NCI-H748 (cell line): ENCODE measurements around the gene EXOC4.
"Not testable (repeated sequence)": the region's sequence is repeated elsewhere in the genome, so short reads cannot be mapped to it uniquely, and the experiment has no call there.

ENCODE experiments used
- DNase-seq: peaks from one replicate; lab custom pipeline; 2025; ENCODE audit not compliant: unreplicated experiment; lab: John Stamatoyannopoulos, UW

The EXOC4 gene

DNA sequence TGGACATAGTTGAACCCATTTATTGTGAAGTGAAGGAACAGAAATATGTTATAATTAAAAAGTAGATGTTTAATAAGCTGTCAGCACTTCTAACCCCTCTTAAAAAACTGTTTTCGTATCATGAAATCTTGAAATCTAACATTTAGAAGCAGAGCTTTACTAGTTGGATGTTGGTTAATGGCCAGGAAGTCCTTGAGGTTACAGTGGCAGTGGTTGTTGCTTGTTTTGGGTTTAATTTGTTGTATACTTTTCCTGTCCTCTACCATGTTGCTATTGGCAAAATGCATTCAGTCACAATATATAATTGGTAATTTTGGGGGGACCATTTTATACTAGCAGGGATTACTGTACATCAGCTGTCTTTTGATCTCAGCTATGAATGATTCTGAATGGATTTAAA, 60.7 kb downstream of the EXOC4 start:
- DNase-seq = no peak

DNA sequence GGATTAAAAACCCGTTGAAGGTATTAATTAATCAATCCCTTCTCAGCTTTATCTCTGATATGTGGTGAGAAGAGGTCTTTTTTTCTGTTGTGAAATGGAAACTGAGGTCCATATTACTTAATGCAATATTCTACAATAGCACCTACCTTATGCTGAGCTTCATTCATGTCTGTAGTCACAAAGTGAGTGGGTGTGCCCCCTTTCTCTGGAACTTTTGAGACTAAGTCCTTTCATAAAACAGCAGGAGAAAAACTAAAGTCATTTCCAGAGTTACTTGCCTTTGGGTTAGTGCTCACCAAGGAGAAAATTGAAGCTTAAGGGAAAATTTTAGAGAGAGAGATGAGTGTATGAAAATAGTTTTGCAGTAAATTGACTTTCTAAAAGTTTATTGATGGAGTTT, 61.2 kb downstream of the EXOC4 start:
- no peak for DNase-seq

DNA sequence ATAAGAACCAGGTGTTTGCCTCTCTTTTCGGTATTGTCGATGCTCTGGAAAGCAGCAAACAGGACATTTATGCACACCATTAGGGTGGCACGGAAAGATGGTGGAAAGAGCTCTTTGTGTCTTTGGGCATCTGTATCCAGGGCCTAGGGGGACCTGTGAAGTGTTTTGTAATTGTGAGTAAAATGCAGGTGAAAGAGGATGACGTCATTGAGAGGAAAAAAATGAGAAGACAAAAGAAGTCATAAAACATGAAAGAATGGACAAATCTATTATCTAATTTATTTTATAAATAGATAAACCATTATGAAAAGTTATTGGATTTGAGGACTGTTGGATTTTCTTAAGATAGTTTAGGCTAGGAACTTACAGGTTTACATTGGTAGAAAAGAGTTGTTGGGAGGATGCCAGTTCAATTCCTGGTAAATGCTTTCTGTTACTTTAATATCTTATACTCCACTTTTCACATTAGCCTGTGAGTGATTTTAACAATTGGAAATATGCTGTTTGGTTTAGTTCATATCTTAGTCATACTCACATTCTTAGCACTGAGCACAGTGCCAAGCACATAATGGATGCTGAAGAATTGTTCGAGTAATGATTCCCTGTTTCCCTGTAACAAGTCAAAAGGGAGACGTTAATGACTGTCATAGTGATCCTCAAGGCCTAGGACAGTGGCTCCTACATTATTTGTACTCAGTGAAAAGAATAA, 62.6 kb downstream of the EXOC4 start:
- peak; percentile 7 for DNase-seq

DNA sequence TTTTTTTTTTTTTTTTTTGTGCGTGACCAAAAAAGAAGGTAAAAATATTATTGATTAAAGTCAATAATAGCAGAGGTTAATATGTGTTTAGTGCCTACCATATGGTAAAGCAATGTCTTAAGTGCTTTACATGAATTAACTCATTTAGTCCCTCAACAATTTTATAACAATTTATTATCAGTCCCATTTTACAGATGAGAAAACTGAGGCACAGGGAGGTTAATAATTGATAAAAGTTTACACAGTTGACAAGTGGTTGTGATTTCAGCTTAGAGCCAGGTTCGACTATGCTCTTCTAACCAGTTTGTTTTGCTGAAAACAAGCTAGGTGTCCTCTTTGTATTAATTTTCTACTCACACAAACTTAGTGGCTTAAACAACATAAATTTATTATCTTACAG, 67.0 kb downstream of the EXOC4 start:
- no peak for DNase-seq

DNA sequence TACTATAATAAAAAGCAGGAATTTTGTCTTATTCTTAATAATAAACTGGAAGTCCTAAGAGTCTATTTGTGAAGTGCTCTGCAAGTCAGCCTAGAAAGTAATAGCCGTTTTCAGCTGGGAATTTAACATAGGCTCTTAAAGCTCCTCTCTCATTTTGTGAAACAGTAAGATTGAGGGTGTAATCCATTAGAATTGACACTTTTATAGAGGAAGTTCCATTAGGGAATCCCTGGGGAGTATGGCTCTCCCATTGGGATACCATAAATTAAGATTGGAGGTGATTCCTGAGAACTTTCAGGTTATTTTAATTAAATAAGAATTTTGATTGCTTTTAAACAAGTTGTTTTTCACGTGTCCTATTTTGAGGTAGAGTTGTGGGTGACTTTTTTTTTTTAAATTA, 68.0 kb downstream of the EXOC4 start:
- DNase-seq = no peak

DNA sequence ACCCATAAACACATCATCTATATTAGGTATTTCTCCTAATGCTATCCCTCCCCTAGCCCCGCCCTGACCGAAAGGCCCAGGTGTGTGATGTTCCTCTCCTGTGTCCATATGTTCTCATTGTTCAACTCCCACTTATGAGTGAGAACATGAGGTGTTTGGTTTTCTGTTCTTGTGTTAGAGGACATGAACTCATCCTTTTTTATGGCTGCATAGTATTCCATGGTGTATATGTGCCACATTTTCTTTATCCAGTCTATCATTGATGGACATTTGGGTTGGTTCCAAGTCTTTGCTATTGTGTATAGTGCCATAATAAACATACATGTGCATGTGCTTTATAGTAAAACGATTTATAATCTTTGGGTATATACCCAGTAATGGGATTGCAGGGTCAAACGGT, 68.5 kb downstream of the EXOC4 start:
- not testable (repeated sequence) for DNase-seq

DNA sequence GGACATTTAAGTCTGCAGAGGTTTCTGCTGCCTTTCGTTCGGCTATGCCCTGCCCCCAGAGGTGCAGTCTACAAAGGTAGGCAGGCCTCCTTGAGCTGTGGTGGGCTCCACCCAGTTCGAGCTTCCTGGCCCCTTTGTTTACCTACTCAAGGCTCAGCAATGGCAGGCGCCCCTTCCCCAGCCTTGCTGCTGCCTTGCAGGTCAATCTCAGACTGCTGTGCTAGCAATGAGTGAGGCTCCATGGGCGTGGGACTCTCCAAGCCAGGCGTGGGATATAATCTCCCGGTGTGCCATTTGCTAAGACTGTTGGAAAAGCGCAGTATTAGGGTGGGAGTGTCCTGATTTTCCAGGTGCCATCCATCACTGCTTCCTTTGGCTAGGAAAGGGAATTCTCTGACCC, 73.9 kb downstream of the EXOC4 start:
- not testable (repeated sequence) for DNase-seq

DNA sequence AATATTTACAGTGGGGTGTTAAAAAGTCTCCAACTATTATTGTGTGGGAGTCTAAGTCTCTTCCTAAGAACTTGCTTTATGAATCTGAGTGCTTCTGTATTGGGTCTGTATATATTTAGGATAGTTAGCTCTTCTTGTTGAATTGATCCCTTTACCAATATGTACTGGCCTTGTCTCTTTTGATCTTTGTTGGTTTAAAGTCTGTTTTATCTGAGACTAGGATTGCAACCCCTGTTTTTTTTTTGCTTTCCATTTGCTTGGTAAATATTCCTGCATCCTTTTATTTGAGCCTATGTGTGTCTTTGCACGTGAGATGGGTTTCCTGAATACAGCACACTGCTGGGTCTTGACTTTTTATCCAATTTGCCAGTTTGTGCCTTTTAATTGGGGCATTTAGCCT, 75.1 kb downstream of the EXOC4 start:
- DNase-seq = not testable (repeated sequence)

DNA sequence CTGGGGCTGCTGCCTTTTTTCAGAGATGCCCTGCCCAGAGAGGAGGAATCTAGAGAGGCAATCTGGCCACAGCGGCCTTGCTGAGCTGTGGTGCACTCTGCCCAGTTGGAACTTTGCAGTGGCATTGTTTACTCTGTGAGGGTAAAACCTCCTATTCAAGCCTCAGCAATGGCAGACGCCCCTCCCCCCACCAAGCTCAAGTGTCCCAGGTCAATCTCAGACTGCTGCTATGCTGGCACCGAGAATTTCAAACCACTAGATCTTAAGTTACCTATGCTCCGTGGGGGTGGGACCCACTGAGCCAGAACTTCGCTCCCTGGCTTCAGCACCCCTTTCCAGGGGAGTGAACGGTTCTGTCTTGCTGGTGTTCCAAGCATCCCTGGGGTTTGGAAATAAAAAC, 77.2 kb downstream of the EXOC4 start:
- DNase-seq = no peak

DNA sequence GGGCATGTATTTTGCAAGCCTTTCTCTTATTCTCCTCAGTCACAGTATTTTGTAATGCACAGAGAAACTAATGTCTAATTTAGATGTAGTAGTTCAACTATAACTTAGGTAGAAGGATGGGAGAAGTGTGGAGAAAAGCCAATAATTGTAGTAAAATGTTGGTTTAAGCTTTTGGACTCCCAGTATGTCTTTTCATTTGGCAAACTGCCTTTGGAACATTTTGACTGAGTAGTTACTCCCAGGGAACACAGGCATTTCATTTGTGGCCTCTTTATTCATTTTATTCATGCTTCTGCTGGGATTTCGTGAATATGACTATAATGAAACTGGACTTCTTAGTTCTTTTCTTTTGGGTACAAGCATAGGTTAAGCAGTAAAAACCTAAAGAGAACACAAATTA, 79.0 kb downstream of the EXOC4 start:
- no peak for DNase-seq

DNA sequence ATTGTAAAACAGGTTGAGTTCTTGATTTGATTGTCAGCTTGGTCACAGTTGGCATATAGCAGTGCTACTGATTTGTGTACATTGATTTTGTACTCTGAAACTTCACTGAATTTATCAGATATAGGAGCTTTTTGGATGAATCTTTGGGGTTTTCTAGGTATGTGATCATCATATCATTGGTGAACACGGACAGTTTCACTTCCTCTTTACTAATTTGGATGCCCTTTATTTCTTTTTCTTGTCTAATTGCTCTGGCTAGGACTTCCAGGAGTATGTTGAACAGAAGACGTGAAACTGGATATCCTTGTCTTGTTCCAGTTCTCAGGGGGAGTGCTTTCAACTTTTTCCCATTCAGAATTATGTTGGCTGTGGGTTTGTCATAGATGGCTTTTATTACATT, 86.9 kb downstream of the EXOC4 start:
- DNase-seq = no peak

DNA sequence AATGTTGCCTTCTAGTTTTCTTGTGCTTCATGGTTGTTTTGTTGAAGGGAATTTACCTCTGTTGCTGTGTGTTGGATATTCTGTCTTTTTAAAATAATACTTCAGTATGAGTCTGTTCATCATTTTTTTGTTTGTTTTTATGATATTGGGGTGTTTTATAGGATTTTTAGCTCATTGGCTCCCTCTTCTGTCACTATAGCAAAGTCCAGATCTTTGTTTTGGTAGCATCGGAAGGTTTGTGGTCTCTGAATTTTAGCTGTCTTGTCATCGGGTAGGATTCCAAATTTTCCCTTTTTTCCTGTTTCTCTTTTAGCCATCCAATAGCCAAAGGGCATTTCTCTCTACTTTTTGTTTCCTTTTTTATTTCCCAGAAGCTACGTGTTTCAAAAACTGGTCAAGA, 91.4 kb downstream of the EXOC4 start:
- DNase-seq = no peak

DNA sequence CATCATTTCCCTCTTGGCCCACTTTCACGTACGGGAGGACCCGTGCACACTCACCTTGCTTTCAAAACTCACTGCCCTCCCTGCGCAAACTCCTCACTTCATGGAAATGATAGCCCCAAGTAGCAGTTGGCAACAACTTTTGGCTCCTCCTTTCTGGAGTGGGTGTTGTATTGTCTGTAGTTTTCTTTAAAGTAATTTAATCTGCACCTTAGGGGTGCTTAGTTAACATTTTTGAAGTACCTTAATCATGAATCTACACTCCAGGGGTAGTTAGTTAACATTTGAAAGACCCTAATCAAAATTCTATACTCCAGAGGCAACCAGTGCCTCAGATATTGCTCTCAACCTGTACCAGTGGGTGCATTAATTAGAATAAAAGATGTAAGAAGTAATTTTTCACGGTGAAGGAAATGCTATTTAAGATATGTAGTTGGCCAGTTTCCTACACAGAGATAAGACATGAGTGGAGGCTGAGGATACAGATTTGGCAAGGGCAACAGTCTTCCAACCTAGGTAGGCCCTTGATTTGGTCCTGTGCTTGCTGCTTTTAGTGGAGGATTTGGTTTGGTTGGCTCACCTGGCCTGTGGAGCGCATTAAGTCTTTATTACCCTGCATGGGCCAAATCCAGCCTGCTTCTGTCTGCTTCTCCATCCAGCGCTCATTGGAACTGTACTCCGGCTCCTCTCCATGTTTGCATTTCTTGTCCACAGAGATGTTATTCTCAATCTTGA, 93.0 kb downstream of the EXOC4 start:
- DNase-seq = no peak

DNA sequence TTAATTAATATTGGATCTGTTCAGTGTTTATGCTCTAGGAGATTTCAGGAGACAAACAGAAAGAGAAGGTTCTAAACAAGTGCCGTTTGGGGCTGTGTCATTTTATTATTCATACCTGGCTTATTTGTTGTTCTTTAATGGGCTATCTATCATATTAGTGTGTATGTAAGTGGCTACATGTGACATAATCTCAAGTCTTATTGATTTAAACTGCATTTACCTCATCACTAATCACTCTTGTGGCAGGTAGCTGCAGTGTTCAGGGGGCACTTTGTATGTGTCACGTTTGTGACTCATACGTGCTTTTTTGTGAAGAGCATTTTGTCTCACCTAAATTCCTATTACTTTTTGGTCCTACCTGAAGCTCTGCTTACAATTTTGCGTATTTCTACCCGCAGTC, 95.4 kb downstream of the EXOC4 start:
- DNase-seq = no peak

DNA sequence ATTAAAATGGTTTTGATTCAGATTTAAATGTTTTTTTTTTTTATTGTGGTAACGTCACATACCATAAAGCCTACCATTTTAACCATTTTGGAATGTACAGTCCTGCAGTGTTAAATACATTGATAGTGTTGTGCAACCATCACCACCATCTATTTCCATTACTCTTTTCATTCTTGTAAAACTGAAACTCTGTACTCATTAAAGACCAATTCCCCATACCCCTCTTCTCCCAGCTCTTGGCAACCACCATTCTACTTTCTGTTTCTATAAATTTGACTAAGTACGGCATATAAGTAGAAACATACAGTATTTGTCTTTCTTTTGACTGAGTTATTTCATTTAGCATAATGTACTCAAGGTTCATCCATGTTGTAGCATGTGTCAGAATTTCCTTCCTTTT, 96.2 kb downstream of the EXOC4 start:
- DNase-seq = no peak

DNA sequence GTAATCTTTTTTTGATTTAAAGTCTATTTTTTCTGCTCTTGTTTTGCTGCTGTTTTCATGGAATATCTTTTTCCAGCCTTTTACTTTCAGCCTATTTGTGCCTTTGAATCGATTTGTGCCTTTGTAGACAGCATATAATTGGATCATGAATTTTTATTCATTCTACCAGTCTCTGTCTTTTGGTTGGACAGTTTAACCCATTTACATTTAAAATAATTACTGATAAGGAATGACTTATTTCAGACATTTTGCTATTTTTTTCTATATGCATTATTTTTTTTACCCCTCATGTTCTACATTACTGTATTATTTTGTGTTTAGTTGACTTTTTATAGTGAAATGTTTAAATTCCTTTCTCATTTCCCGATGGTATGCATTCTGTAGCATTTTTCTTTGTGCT, 99.6 kb downstream of the EXOC4 start:
- DNase-seq = no peak

DNA sequence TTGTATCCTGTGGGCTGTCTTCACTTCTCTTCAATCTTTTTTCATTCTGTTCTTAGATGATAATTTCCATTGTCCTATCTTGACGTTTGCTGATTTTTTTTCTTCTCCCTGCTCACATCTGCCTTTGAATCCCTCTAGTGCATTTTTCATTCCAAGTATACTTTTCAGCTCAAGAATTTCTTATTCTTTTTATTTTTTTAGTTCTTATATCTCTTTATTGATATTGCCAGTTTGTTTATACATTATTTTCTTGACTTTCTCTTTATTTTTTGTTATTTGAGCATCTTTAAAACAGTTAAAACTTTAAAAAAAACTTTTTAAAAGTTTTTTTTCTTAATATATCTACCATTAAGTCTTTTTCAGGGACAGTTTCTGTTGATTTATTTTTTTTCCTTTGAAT, 100.9 kb downstream of the EXOC4 start:
- DNase-seq = no peak

DNA sequence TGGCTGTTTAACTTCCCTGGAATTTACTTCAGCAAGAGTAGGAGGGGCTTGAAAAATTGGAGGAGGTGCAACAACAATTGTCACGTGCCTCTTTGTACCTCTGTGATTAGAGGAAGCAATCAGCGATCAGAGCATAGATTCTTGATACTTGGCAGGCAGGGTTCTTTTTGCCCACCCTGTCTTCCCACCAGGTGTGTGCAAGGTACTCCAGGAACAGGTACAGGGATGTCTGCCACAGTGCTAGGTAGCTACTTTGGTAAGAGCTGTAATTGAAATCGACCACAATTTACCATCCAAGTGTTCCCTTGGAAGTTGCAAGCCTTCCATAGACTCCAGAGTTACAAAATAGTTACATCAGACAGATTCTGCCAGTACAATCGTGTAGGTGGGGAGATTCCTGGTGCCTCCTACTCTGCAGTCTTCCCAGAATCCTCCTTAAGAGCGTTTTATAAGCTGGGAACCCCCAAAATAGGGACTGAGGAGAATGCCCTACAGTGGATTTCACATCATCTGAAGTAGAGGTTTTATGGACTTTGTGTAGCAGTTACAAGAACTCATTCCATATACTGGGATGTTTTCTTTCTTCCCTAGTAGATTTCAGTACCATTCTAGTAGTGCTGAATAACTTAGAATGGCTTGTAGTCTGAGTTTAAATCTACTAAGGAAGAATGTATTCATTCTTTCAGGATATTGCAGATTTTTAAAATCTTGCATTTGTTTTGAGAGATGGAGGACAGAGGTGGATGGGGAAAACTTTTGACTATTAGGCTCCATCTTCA, 101.9 kb downstream of the EXOC4 start:
- no peak for DNase-seq

DNA sequence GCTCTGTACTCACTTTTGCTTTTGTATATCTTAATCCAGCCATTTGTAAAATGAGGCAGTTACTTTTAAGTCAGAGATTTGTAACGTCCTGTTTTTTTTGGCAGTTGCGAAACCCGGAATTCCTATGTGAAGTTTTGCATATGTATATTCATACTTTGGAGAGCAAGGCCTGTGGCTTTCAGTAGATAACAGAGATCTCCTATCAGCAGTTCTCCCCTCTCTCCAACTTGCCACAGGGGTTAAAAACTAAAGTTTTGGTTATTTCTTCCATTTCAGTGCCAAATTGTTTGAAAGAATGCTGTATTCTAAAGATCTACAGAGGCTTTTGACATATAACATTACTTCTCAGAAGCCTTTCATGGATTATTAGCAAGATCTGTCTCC, 102.4 kb downstream of the EXOC4 start:
- no peak for DNase-seq

DNA sequence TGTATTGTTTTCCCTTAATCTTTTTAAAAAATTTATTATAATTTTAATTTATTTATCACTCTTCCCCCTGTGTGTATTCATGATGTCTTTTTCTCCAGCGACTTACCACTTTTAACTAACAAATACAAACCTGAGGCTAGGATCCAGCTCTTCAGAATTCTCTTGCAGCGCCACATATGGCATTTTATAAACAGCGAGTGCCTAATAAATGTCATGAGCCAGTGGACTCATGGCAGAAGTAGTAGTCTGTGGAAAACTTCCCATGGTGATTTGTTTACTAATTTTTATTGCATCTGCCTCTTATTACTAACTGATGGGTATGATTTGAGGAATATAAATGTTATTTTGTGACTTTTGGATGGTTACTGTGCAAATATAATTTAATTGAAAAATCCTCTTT, 102.9 kb downstream of the EXOC4 start:
- no peak for DNase-seq

DNA sequence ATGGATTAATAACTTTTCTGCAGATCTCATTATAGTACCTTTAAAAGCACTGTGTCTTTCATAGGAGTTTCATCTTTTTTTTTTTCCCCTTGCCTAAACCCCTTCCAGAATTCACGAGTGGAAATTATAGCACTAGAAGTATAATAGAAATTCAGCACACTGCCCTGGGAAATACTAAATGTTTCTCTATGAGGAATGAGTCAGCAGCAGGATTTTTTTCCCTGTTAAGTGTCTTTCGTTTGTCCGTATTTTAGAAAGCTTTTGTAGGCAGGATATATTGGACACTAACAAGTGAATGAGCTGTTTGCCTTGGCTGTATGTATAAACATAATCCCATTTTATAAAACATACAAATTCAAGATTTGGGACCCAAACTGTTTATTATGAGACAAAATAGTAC, 105.8 kb downstream of the EXOC4 start:
- no peak for DNase-seq

DNA sequence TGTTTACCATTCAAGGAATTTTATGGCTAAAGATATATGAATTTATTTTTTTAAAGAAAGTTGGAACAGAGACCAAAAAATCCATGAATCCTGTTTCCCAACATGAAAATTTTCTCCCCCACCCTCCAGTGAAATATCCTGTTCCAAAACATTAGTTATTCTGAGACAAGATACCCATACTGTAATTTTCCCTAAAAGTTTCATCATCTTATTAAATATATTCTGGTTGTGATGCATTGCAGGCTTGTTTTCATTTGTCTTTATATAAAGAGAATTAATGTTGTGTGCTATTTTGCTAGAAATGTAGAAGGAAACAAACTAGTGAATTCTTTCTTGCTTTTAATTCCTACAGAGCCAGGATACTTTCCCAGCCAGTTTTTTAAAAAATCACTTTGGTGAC, 106.6 kb downstream of the EXOC4 start:
- no peak for DNase-seq
